OCI-LY7 (cell line): ENCODE measurements around the gene TTC22. TPM values are rescaled to one million over a fixed set of nuclear protein-coding genes. Genes with fewer than 3 reads are reported as not detected.

Experiments used
- BruUV-seq: library from RNA; stranded (reverse); fragments of 400-500 nt; replicated peaks from 2 replicates; lab custom pipeline; 2021; lab: Mats Ljungman, UMichigan
- CTCF ChIA-PET: fragments of 300-600 bp; sonication (Branson Sonifier 250); formaldehyde crosslinking; loops from one replicate; lab custom pipeline; 2022; ENCODE audit warnings: antibody characterized with exemption; ENCODE audit not compliant: unreplicated experiment; lab: Charles Lee
- POLR2A ChIA-PET: fragments of 300-600 bp; sonication (Branson Sonifier 250); formaldehyde crosslinking; loops from one replicate; lab custom pipeline; 2022; ENCODE audit warnings: antibody characterized with exemption; lab: Charles Lee
- DNase-seq: peaks from one replicate; pipeline ENCODE4 v3.0.0-alpha.2; 2015; ENCODE audit warnings: low spot score
- H2AFZ ChIP-seq: fragments of 200-600 bp; sonication (generic), shearing (Covaris generic); 2 replicates; pipeline ENCODE4 v1.6.1; 2014; ENCODE audit warnings: mild to moderate bottlenecking, antibody characterized with exemption, low read length, moderate library complexity
- H3K27ac ChIP-seq: fragments of 200-600 bp; sonication (generic); 2 replicates; pipeline ENCODE4 v1.5.1; 2014; ENCODE audit warnings: mixed run types, low read depth, mild to moderate bottlenecking, moderate library complexity, low read length, inconsistent platforms; ENCODE audit not compliant: poor library complexity, severe bottlenecking
- H3K36me3 ChIP-seq: fragments of 200-600 bp; sonication (generic); 2 replicates; pipeline ENCODE4 v1.6.1; 2014; ENCODE audit warnings: mild to moderate bottlenecking, antibody characterized with exemption, low read length, moderate library complexity, mixed read lengths; ENCODE audit not compliant: insufficient read depth
- H3K4me1 ChIP-seq: fragments of 200-600 bp; sonication (generic); 2 replicates; pipeline ENCODE4 v1.5.1; 2014; ENCODE audit warnings: mild to moderate bottlenecking, low read length; ENCODE audit not compliant: insufficient read depth, poor library complexity, severe bottlenecking
- H3K4me2 ChIP-seq: fragments of 200-600 bp; sonication (generic); 2 replicates; pipeline ENCODE4 v1.6.1; 2014; ENCODE audit warnings: mild to moderate bottlenecking, low read length
- H3K4me3 ChIP-seq: fragments of 200-600 bp; sonication (generic); 2 replicates; pipeline ENCODE4 v1.5.1; 2014; ENCODE audit warnings: mild to moderate bottlenecking, low read depth, low read length; ENCODE audit not compliant: poor library complexity, severe bottlenecking
- H3K79me2 ChIP-seq: fragments of 200-600 bp; sonication (generic); 2 replicates; pipeline ENCODE4 v1.6.1; 2016; ENCODE audit warnings: low read depth, mild to moderate bottlenecking, low read length, moderate library complexity, mixed read lengths; ENCODE audit not compliant: insufficient read depth
- H3K9me2 ChIP-seq: fragments of 200-600 bp; sonication (generic); 2 replicates; pipeline ENCODE4 v1.6.1; 2016; ENCODE audit warnings: mild to moderate bottlenecking, low read length, mixed read lengths; ENCODE audit not compliant: insufficient read depth
- H3K9me3 ChIP-seq: fragments of 200-600 bp; sonication (generic); 2 replicates; pipeline ENCODE4 v1.6.1; 2014; ENCODE audit warnings: mild to moderate bottlenecking, mixed run types, low read length, mixed read lengths
- H4K20me1 ChIP-seq: fragments of 200-600 bp; sonication (generic); 2 replicates; pipeline ENCODE4 v1.6.1; 2014; ENCODE audit warnings: mild to moderate bottlenecking, antibody characterized with exemption, low read length, moderate library complexity, mixed read lengths; ENCODE audit not compliant: insufficient read depth
- EZH2phosphoT487 ChIP-seq: fragments of 200-600 bp; sonication (generic); IDR thresholded peaks from 2 replicates; pipeline ENCODE4 v1.6.1; 2018; ENCODE audit warnings: low read depth, borderline replicate concordance, mild to moderate bottlenecking, mixed run types, antibody characterized with exemption, low read length, moderate library complexity, mixed read lengths
- intact Hi-C: fragments of 100-400 bp; cut with micrococcal nuclease; formaldehyde crosslinking; loops from one replicate; pipeline ENCODE4 v1.10.0; 2022; ENCODE audit not compliant: unreplicated experiment
- total RNA-seq, 2 experiments: library from RNA; depleted of rRNA in 1 of 2; stranded (reverse); fragments of >200 nt in 1 of 2; shearing (Covaris generic) in 1 of 2; gene quantifications; 2 replicates each; pipeline ENCODE4 v1.2.3, GENCODE V29; 2014 to 2022
- TF ChIP-seq, protein P1 (sequence below): fragments of 200-600 bp; sonication (generic); conservative IDR thresholded peaks from 2 replicates; pipeline ENCODE4 v1.5.1; 2014; ENCODE audit warnings: mild to moderate bottlenecking, antibody characterized with exemption, low read length, moderate library complexity, mixed read lengths

TTC22 gene
- total RNA-seq, 2 experiments from 2014 or later = not detected

DNA sequence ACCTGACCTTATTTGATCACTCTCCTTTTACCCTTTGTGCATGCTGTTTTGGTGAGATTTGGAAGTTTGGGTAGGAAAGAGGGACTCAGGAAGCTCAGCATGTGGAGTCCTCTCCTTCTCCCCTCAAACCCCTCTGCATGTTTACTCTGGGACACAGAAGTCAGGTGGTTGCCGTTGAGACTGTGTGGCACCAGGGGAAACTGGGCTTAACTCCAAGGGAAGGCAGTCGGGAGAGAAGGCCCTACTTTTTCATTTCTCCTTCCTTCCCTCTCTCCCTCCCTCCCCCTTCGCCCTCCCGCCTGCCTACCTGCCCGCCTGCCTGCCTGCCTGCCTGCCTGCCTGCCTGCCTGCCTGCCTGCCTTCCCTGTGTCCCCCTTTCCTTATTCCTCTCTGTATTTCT, 34.8 kb upstream of the TTC22 start:
- no peaks in the 10 kb centered on the region for H3K4me1 ChIP-seq
- intact Hi-C loops = no loop called here
- no peak overlapping the region for H2AFZ ChIP-seq
- H3K4me2 ChIP-seq = no peak overlapping the region
- TF ChIP-seq EZH2phosphoT487 = no peak
- TF ChIP-seq, protein P1, sequence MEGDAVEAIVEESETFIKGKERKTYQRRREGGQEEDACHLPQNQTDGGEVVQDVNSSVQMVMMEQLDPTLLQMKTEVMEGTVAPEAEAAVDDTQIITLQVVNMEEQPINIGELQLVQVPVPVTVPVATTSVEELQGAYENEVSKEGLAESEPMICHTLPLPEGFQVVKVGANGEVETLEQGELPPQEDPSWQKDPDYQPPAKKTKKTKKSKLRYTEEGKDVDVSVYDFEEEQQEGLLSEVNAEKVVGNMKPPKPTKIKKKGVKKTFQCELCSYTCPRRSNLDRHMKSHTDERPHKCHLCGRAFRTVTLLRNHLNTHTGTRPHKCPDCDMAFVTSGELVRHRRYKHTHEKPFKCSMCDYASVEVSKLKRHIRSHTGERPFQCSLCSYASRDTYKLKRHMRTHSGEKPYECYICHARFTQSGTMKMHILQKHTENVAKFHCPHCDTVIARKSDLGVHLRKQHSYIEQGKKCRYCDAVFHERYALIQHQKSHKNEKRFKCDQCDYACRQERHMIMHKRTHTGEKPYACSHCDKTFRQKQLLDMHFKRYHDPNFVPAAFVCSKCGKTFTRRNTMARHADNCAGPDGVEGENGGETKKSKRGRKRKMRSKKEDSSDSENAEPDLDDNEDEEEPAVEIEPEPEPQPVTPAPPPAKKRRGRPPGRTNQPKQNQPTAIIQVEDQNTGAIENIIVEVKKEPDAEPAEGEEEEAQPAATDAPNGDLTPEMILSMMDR = no peak
- no peaks in the 10 kb centered on the region for H3K9me3 ChIP-seq
- ChIA-PET POLR2A (no interaction called here), CTCF (no interaction called here)
- no peak overlapping the region for H3K27ac ChIP-seq
- no peaks in the 10 kb centered on the region for H4K20me1 ChIP-seq
- DNase-seq = no peak
- no peaks in the 10 kb centered on the region for H3K9me2 ChIP-seq
- H3K79me2 ChIP-seq = no peaks in the 10 kb centered on the region
- BruUV-seq = no TSS peak
- H3K4me3 ChIP-seq = no peak overlapping the region
- H3K36me3 ChIP-seq = no peaks in the 10 kb centered on the region

DNA sequence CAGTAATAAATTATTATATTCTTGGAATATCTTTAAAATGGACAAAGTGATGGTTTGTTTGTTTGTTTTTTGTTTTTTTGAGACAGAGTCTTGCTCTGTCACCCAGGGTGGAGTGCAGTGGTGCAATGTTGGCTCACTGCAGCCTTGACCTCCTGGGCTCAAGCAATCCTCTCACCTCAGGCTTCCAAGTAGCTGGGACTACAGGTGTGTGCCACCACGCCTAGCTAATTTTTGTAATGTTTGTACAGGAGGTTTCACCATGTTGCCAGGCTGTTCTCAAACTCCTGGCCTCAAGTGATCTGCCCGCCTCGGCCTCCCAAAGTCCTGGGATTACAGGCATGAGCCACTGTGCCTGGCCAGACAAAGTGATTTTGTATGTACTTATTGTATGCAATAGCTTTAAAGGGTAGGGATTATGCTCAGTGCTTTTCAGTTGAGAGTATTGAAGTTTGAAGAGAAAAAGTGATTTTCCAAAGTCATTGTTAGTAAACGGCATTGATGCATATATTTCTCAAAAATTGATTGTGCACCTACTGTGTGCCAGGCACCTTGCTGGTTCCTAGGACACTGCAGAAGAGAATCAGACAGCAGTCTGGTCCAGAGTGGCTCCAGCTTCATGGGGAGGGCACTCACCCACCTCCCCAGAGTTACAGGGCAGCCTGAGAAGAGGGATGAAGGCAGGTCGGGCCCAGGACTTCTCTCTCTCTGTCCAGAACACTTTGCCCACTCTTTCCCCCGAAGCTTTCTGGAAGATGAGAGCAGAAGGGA, 34.2 kb upstream of the TTC22 start:
- Histone ChIP-seq H4K20me1 (no peaks in the 10 kb centered on the region), H3K9me2 (no peaks in the 10 kb centered on the region), H3K4me3 (no peak overlapping the region), H3K36me3 (no peaks in the 10 kb centered on the region), H3K4me1 (no peaks in the 10 kb centered on the region), H3K4me2 (no peak overlapping the region), H2AFZ (no peak overlapping the region), H3K27ac (no peak overlapping the region), H3K79me2 (no peaks in the 10 kb centered on the region), H3K9me3 (no peaks in the 10 kb centered on the region)
- ChIA-PET POLR2A (no interaction called here), CTCF (no interaction called here)
- DNase-seq = no peak
- BruUV-seq = no TSS peak
- TF ChIP-seq EZH2phosphoT487 = no peak
- TF ChIP-seq, protein P1 = no peak
- intact Hi-C loops = no loop called here

DNA sequence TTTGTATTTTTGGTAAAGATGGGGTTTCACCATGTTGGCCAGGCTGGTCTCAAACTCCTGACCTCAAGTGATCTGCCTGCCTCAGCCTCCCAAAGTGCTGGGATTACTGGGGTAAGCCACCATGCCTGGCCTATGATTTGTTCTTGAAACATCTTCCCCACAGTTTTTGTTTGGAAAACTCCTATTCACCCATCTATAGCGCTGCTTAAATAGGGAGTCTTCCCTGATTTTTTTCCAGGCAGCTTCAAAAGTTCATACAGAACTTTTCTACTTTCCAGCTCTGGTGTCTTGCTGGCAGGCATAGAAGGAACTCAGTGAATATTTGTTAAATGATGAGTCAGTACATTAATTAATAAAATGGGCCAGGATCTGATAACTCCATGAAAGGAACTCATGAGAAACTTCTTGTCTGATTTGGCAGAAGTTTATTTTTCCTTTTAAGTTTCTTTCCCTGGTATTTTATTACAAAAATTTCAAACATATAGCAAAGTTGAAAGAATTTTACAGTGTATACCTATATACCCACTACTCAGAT, 33.0 kb upstream of the TTC22 start:
- TF ChIP-seq, protein P1 = no peak
- TF ChIP-seq EZH2phosphoT487 = no peak
- BruUV-seq = no TSS peak

More for the DNA sequence above, 33.0 kb upstream of the TTC22 start:
- Histone ChIP-seq H3K4me3 (no peak overlapping the region), H3K36me3 (no peaks in the 10 kb centered on the region), H3K27ac (no peak overlapping the region), H3K9me2 (no peaks in the 10 kb centered on the region), H2AFZ (no peak overlapping the region), H3K4me2 (no peak overlapping the region), H3K9me3 (no peaks in the 10 kb centered on the region), H3K4me1 (no peaks in the 10 kb centered on the region), H4K20me1 (no peaks in the 10 kb centered on the region), H3K79me2 (no peaks in the 10 kb centered on the region)
- intact Hi-C loops = no loop called here
- ChIA-PET POLR2A (no interaction called here), CTCF (no interaction called here)
- no peak for DNase-seq
